IPS-11a (cell line): ENCODE data around the gene PARD3.
"Not testable (repeated sequence)": the region's sequence is repeated elsewhere in the genome, so short reads cannot be mapped to it uniquely, and the experiment has no call there.

ENCODE experiments used
- H3K4me3 ChIP-seq: one replicate; pipeline ENCODE4 v1.5.1; 2013; ENCODE audit warnings: low read depth, low read length, control low read depth

PARD3 gene

GRCh38 chr10:34290412-34291081 is 524.5 kb downstream of the PARD3 start:
- H3K4me3 ChIP-seq = no peak overlapping the region

DNA sequence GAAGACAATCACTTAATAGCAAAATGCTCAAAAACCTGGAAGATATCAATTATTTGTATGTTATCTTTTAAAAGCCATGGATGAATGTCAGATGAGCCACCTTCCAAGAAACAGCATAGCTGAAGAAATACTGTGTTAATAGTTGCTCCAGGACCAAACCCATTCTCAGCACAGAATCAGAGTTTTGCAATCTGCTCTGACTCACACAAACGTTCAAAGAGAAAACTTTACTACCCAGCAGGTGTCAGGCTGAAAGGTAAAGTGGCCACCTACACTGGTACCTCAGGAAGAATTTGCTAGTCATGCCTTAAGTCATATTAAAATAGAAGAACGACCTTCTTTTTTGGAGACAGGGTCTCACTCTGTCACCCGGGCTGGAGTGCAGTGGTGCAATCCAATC is 526.5 kb downstream of the PARD3 start:
- no peak overlapping the region for H3K4me3 ChIP-seq

- H3K4me3 ChIP-seq = no peak overlapping the region
Measured at GRCh38 chr10:34286136-34286739, 528.9 kb downstream of the PARD3 start.

DNA sequence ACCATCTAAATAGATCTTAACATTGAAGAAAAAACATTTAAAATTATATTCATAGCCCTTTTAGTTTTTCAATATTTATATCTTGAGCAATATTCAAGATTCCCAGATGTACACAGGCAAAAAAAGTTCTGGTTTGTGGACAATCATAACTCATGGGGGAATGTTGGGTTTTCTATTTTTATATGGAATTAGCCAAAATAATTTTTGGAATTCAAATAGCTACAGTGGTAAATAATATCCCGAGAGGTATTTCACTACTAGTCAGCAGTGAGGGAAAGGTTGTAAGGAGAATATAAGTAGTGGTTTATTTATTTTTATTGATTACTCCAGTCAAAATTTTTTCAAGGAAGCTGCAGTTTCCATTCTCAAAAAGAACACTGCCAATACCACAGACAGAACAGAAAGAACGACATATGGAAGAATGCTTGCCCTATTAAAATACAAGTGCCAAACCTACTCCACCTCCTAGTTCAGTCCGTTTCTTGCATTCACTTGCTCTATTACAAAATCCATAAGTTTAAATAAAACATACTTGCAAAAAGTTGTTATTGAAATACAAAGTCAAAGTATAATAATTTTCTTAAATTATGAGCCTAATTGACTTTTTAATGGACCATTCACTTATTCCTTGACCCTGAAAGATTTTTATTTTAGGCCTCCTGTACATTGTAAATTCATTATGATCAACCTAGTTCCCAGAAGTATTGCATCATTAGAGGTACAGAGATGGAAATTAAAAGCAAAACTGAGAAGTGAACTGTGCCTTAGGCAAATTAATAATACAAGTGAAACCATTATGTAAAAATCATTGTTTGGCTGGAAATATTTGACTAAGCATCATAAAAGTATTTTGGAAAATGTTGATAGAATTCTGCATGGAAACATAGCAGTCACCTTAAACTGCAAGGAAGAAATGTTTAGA is 533.2 kb downstream of the PARD3 start:
- no peak overlapping the region for H3K4me3 ChIP-seq

- H3K4me3 ChIP-seq = no peak overlapping the region
Measured at GRCh38 chr10:34280599-34281374, 534.3 kb downstream of the PARD3 start.

DNA sequence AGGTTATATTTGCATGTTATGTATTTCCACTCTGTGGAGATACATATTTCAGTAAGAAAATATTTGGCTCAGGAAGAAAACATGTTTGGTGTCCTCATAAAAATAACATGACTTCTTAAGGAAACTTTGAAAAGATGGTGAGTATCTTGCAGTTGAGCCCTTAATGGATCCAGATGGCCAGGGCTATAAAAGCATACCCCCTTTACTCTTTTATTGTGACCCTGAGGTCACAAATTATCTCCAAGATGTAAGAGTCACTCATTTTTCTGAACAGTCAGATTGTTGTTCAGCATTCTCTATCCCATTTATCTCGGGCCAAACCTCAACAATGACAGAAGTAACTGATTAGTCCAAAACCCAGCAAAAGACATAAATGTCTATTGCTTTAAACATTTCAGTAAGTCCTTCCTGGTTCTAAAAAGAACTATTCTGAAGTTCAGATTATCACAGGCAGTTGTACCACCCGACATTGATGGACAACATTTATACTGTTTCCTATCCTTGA is 539.4 kb downstream of the PARD3 start:
- no peak overlapping the region for H3K4me3 ChIP-seq

GRCh38 chr10:34274906-34275305 is 540.2 kb downstream of the PARD3 start:
- no peak overlapping the region for H3K4me3 ChIP-seq

GRCh38 chr10:34273340-34273739 is 541.8 kb downstream of the PARD3 start:
- no peak overlapping the region for H3K4me3 ChIP-seq

DNA sequence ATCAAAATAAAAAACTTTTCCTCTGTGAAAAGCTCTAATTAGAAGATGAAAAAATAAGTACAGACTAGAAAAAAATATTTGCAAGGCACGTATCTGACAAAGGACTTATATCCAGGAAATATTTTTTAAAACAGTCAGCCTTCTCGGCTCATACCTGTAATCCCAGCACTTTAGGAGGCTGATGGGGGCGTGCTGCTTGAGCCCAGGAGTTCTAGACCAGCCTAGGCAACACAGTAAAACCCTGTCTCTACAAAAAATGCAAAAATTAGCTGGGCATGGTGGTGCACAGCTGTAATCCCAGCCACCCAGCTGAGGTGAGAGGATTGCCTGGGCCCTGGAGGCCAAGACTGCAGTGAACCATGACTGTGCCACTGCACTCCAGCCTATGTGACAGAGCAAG is 542.8 kb downstream of the PARD3 start:
- H3K4me3 ChIP-seq = no peak overlapping the region

DNA sequence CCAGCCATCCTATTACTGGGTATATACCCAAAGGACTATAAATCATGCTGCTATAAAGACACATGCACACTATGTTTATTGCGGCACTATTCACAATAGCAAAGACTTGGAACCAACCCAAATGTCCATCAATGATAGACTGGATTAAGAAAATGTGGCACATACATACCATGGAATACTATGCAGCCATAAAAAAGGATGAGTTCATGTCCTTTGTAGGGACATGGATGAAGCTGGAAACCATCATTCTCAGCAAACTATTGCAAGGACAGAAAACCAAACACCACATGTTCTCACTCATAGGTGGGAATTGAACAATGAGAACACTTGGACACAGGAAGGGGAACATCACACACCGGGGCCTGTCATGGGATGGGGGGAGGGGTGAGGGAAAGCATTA is 546.7 kb downstream of the PARD3 start:
- not testable (repeated sequence) for H3K4me3 ChIP-seq

DNA sequence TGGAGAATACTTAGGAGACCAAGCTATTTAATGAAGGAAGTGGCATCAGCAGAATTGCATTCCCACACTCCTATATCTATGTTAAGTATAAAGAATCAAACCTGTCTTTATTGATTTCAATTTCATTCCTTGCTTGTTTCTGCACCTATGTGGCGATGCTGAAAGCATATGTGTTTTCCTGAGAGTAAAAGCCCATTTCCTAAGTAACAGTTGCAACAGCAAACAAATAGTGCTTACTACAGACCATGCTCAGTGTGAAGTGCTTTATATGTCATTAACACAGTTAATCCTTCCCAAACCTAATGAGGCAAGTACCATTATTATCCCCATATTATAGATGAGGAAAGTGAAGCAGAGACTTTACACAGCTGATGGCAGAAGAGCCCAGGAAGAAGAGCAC is 552.1 kb downstream of the PARD3 start:
- no peak overlapping the region for H3K4me3 ChIP-seq

GRCh38 chr10:34260904-34261303 is 554.2 kb downstream of the PARD3 start:
- H3K4me3 ChIP-seq = no peak overlapping the region

DNA sequence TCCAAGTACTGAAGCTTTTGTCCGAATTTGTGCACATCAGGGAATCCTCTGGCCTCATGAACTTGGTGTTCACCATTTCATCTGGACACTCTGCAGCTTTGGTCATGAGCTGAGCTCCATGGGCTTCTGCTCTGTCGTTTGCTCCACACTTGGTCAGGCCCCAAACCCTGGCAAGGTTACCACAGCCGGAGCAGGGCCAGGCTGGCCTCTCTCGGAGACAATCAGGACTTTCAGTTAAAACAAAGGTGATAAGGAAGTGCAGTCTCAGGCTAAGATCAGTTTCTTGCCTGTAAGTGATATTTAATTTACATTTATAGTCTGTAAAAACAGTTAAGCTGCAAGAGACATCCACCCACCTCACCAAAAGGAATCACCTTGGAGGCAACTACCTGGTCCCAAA is 558.9 kb downstream of the PARD3 start:
- no peak overlapping the region for H3K4me3 ChIP-seq

- H3K4me3 ChIP-seq = no peak overlapping the region
Measured at GRCh38 chr10:34255035-34255434, 560.1 kb downstream of the PARD3 start.

- H3K4me3 ChIP-seq = no peak overlapping the region
Measured at GRCh38 chr10:34254596-34254995, 560.5 kb downstream of the PARD3 start.

DNA sequence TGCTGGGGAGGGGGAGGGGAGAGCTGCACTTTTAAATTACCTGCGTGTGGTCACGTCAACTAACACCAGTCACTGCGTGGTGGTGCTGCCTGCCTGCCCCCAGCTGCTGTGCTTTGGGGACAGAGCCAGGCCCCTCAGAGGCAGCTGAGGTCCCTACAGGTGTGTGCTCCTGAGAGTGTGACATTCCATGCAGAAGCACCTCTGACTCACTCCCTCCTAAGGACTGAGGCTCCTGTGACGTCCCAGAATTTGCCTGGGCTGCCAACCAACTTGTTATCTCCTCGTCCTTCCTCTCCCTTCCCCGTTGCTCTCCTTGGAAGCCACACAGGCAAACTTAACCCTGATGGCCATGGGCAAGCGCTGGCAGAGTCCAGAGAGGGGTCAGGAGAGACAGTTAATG is 563.0 kb downstream of the PARD3 start:
- no peak overlapping the region for H3K4me3 ChIP-seq

DNA sequence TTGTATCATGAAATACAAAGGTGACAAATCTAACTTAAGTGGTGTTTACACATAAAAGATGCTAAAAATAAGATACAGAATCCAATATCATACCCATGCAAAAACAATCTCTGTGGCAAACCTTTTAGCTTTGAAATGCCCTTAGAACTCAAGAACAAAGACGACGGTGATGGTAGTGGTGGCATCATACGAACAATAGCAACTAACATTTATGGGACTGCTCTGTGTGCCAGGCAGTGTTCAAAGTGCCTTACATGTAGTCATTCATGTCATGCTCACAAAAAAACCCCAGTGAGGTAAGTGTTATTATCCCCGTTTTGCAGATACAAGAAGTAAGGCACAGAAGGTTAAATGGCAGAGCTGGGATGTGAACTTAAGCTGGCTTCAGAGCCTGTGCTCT is 563.9 kb downstream of the PARD3 start:
- no peak overlapping the region for H3K4me3 ChIP-seq

DNA sequence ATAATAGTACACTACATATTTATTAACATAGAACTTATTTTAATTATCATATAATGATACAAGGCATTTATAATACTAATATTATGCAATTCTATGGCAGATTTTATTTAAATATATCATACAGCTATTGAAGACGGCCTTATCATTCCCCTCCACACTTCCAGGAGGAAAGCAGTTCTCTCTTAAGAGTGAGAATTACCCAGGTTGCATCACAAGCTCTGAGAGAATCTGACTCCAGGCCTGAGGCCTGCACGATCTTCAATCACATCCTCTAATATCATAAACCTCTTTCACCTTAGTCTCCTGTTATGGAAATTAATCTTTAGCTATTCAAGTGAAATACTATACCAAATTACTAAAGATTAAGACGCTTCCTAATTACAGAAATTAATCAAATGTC is 564.4 kb downstream of the PARD3 start:
- no peak overlapping the region for H3K4me3 ChIP-seq

- no peak overlapping the region for H3K4me3 ChIP-seq
Measured at GRCh38 chr10:34249634-34250033, 565.5 kb downstream of the PARD3 start.

DNA sequence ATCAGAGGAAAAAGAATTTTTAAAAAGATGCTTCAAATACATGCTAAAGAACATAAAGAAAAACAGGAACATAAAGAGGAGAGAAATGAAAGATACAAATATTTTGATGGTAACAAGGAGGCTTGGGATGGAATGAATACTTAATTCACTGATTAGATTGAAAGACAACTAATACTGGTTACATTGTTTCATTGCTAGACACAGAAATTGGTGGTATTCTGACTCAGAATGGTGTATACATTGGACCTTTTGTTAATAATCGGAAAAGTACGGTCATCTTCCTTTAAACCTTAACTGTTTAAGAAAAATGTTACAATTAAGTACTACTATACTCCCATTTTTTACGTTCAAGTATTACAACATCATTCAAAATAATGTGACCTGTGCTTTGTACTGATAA is 567.5 kb downstream of the PARD3 start:
- no peak overlapping the region for H3K4me3 ChIP-seq
